Naive B cell (primary cell): ENCODE results near the gene RAD51B. TPM values are rescaled to one million over a fixed set of nuclear protein-coding genes. Genes with fewer than 3 reads are reported as not detected.
"Not testable (repeated sequence)": the region's sequence is repeated elsewhere in the genome, so short reads cannot be mapped to it uniquely, and the experiment has no call there.

Experiments used
- ATAC-seq, 2 donors: fragments of 150-1000 bp; cut with Tn5 transposase; 2 replicates each; pipeline ENCODE4 v1.10.0; 2021; ENCODE audit warnings: low read depth in 2 of 2, mild to moderate bottlenecking in 2 of 2, moderate library complexity in 2 of 2
- DNase-seq: peaks from one replicate; pipeline ENCODE4 v3.0.0; 2022
- H3K27ac Mint-ChIP-seq, 6 donors: one replicate each; pipeline ENCODE4 v1.8.0; 2020 to 2022; ENCODE audit warnings: mild to moderate bottlenecking in 6 of 6, mixed read lengths in 6 of 6, moderate library complexity in 5 of 6, inconsistent platforms in 2 of 6
- H3K27me3 Mint-ChIP-seq, 3 donors: one replicate each; pipeline ENCODE4 v1.8.0; 2021 to 2022; ENCODE audit warnings: mixed read lengths in 3 of 3, mild to moderate bottlenecking in 1 of 3
- H3K36me3 Mint-ChIP-seq, 2 donors: one replicate each; pipeline ENCODE4 v1.8.0; 2020 to 2022; ENCODE audit warnings: mixed read lengths in 2 of 2, inconsistent platforms in 1 of 2, mild to moderate bottlenecking in 1 of 2
- H3K4me1 Mint-ChIP-seq, 3 donors: one replicate each; pipeline ENCODE4 v1.8.0; 2020 to 2022; ENCODE audit warnings: mixed read lengths in 3 of 3, inconsistent platforms in 1 of 3, mild to moderate bottlenecking in 1 of 3, moderate library complexity in 1 of 3
- H3K4me3 Mint-ChIP-seq, 8 donors: one replicate each; pipeline ENCODE4 v1.8.0; 2020 to 2022; ENCODE audit warnings: mild to moderate bottlenecking in 8 of 8, mixed read lengths in 8 of 8, moderate library complexity in 8 of 8, inconsistent platforms in 2 of 8
- H3K9me3 Mint-ChIP-seq, 7 donors: one replicate each; pipeline ENCODE4 v1.8.0; 2020 to 2022; ENCODE audit warnings: mixed read lengths in 7 of 7, mild to moderate bottlenecking in 5 of 7, inconsistent platforms in 2 of 7, moderate library complexity in 1 of 7
- polyA plus RNA-seq, 6 donors: library from polyadenylated mRNA; unstranded; fragments of 300-500 nt; fragmentation: Illumina TruSeq; gene quantifications; one replicate each; pipeline ENCODE4 v1.2.3, GENCODE V29; 2021; ENCODE audit warnings: low read depth in 6 of 6

Gene RAD51B
- polyA plus RNA-seq, 6 donors from 2014 or later, result 27.4 to 37.2 (median 31.8) TPM

DNA sequence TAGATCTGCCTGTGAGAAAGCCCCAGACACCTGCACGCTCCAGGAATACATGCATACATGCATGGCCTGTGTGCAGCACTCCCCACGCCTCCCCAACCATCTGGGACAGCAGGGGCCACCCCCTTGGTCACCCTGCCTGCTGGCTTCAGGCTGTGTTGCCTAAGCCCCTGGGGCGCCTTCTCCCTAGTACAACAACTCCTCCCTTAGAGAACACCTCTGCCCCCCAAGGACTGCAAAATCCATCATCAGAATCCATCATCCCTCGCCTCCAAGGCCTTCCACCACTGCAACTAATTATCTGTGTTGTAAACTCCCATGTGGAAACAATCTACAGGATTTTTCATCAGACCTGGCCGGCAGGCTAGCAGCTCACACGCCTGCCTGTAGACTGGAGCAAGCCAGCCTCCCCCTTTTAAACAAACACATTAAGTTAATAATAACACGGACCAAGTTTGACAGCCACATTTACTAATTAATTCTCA is 936.5 kb downstream of the RAD51B start:
- DNase-seq, result no peak
- peak overlapping the region in 1 of 6 donors; percentile 10 for H3K27ac Mint-ChIP-seq
- H3K9me3 Mint-ChIP-seq, result no peaks in the 10 kb centered on the region
- H3K27me3 Mint-ChIP-seq, result no peaks in the 10 kb centered on the region
- H3K4me1 Mint-ChIP-seq, result peaks cover 18 to 50% (median 47%) of the 10 kb centered on the region in 3 donors
- H3K4me3 Mint-ChIP-seq, result peak overlapping the region in 2 of 8 donors; percentile 42 to 74
- ATAC-seq, result no peak
- no peaks in the 10 kb centered on the region for H3K36me3 Mint-ChIP-seq

DNA sequence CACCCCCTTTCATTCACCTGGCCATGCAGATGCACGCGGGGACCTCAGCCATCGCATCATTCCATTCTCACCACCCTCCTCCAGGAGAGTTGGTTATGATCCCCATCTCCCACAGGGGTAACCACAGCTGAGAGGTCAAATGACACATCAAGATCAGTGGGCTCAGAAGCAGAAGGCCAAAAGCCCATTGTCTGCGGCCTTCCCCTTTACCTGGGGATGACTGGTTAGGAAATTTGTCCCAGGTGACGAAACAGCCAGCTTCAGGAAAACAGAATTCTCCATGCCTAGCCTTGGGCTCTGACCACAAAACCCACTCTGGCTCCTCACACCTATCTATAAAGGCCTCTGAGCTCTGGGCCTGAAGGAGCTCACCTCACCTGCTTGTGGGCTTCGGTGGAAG is 937.2 kb downstream of the RAD51B start:
- Mint-ChIP-seq H3K27me3 (no peaks in the 10 kb centered on the region), H3K4me3 (peak overlapping the region in 1 of 8 donors; percentile 59), H3K27ac (no peak overlapping the region), H3K36me3 (no peaks in the 10 kb centered on the region), H3K9me3 (no peaks in the 10 kb centered on the region), H3K4me1 (peaks cover 20 to 53% (median 49%) of the 10 kb centered on the region in 3 donors)
- ATAC-seq (no peak), DNase-seq (no peak)

DNA sequence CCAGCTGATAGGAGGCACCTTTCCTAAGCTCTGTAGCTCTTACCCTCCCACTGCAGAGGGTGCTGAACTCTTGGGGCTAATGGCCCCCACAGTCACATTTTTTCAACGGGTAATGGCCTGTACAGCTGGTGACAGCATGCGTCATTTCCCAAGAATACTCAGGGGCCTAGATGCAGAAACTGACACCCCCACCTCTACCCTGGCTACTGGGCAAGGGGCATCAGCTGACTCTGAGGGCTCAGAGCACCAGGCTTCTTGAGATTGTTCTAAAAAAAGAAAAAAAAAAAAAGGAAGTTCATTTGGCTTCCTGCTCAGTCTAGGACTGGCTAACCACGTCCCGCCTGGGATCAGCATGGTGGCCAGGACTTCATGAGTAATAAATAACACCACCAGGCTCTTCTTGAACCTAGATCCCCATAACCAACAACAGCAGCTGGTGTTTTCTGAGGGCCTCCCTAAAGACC is 938.1 kb downstream of the RAD51B start:
- Mint-ChIP-seq H3K27ac (peak overlapping the region in 4 of 6 donors; percentile 34 to 84 (median 62)), H3K9me3 (no peaks in the 10 kb centered on the region), H3K4me1 (peaks cover 23 to 52% (median 49%) of the 10 kb centered on the region in 3 donors), H3K27me3 (no peaks in the 10 kb centered on the region), H3K36me3 (no peaks in the 10 kb centered on the region), H3K4me3 (peak overlapping the region in 4 of 8 donors; percentile 22 to 72 (median 48))
- peak; percentile 69 for DNase-seq
- peak; percentile 95 to 97 for ATAC-seq

DNA sequence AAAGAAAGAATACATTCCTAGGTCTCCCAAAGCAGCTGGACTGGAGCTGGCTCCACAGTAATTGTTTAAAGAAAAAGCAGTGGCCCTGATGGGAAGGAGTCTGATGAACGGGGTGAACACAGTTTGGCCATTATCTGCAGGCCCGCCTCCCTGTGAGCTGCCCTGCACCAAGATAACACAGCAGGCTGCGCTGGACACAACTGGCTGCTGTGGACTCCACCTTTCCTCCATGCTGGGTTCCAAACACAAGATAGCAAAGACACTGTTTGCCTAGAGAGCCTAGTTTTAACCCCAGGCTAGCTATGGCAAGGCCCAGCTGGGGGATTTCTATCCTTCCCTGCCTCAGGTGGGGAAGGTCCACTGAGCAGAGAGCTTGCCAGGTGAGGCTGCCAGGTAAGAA is 938.7 kb downstream of the RAD51B start:
- Mint-ChIP-seq H3K27ac (peak overlapping the region in 3 of 6 donors; percentile 54 to 84 (median 57)), H3K4me3 (peak overlapping the region in 2 of 8 donors; percentile 16 to 25), H3K4me1 (peaks cover 23 to 52% (median 49%) of the 10 kb centered on the region in 3 donors), H3K9me3 (no peaks in the 10 kb centered on the region), H3K36me3 (no peaks in the 10 kb centered on the region), H3K27me3 (no peaks in the 10 kb centered on the region)
- DNase-seq, result no peak
- ATAC-seq, result no peak

DNA sequence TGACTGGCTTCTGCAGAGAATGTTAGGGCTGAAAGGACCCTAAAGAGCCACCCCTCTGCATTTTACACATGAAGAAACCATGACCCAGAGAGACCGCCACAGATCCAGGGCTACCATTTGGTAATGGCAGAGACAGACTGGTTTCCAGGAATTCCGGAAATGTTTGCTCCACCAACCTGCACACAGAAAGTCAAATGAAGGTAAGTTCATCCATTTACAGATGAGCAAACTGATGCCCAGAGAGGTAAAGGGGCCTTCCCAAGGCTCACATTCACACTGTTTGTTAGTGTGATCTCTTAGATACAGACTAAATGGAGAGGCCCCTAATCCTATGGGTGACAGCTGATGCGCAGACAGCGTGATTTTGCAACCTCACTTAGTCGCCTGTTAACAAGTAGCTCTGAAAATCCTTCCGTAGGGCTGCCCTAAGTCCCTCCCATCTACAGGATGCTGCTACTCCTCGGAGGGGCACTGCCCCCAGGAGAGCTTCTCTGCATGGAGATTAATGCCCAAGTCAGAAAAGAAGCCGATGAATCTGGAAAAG is 939.5 kb downstream of the RAD51B start:
- Mint-ChIP-seq H3K4me3 (peak overlapping the region in 1 of 8 donors; percentile 70), H3K36me3 (no peaks in the 10 kb centered on the region), H3K9me3 (no peaks in the 10 kb centered on the region), H3K27me3 (no peaks in the 10 kb centered on the region), H3K27ac (peak overlapping the region in 4 of 6 donors; percentile 20 to 79 (median 50)), H3K4me1 (peaks cover 23 to 52% (median 49%) of the 10 kb centered on the region in 3 donors)
- DNase-seq (no peak), ATAC-seq (no peak)

DNA sequence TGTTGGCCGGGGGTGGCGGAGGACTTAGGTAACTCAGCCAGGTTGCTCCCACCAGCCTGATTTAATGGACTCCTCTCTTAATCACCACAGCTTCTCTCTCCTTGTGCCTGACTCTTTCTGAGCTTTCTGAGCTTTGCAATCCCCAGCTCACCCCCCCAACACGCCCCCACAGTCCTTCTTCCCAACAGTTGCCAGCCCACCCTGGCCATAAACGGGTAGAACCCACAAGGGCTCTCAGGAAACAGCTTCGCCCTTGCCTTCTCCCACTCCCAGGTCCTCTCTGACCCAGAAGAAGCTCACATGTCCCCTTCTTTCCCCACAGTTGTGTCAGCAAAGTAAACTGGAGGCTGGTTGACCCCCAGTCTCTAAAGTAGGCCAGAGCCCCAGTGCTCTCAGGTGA is 940.4 kb downstream of the RAD51B start:
- peak overlapping the region; percentile 3 to 63 (median 50) for H3K27ac Mint-ChIP-seq
- no peak overlapping the region for H3K4me3 Mint-ChIP-seq
- H3K9me3 Mint-ChIP-seq, result no peaks in the 10 kb centered on the region
- H3K4me1 Mint-ChIP-seq, result peaks cover 23 to 49% (median 48%) of the 10 kb centered on the region in 3 donors
- no peaks in the 10 kb centered on the region for H3K27me3 Mint-ChIP-seq
- DNase-seq, result no peak
- no peaks in the 10 kb centered on the region for H3K36me3 Mint-ChIP-seq
- ATAC-seq, result no peak

DNA sequence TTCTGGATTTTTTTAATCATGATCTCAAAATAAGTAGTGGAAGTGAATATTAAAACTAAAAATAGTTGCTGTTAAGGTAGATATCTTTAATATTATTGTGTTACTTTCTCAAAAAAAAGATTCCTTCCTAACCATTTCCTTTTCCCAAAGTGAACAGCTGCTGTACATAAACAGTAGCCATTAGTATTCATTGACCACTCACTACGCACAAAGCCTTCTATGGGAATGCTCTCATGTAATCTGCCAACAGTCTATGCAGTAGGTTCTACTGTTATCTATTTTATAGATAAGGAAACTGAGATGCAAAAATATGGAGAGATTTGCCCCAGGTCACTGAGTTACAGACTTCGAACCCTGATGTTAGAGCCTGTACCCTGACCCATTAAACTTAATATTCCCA is 941.2 kb downstream of the RAD51B start:
- peak overlapping the region in 1 of 6 donors; percentile 5 for H3K27ac Mint-ChIP-seq
- H3K4me1 Mint-ChIP-seq, result peaks cover 20 to 43% (median 41%) of the 10 kb centered on the region in 3 donors
- no peaks in the 10 kb centered on the region for H3K27me3 Mint-ChIP-seq
- H3K9me3 Mint-ChIP-seq, result no peaks in the 10 kb centered on the region
- no peak for ATAC-seq
- H3K36me3 Mint-ChIP-seq, result no peaks in the 10 kb centered on the region
- no peak for DNase-seq
- H3K4me3 Mint-ChIP-seq, result peak overlapping the region in 1 of 8 donors; percentile 16

DNA sequence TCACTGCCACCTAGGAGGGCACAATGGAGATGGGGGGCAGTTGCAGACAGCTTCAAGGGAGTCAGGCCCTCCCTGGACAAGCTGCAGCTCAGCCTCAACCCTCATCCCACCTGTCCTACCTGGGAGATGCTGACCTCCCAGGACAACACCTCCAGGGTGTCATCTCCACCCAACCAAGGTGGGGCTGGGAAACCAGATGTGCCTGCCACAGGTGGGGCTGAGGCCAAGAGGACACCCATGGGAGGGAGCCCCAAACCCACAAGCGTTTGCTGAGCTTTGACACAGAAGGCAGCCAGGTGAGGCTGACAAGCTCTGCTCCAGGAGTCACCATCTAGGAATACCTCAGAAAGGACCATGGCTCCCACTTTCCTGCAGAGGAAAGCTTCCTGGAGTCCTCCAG is 941.8 kb downstream of the RAD51B start:
- no peaks in the 10 kb centered on the region for H3K36me3 Mint-ChIP-seq
- no peaks in the 10 kb centered on the region for H3K27me3 Mint-ChIP-seq
- H3K4me1 Mint-ChIP-seq, result peaks cover 15 to 36% (median 35%) of the 10 kb centered on the region in 3 donors
- ATAC-seq (no peak), DNase-seq (no peak)
- H3K27ac Mint-ChIP-seq, result peak overlapping the region in 1 of 6 donors; percentile 15
- H3K9me3 Mint-ChIP-seq, result no peaks in the 10 kb centered on the region
- H3K4me3 Mint-ChIP-seq, result no peak overlapping the region

DNA sequence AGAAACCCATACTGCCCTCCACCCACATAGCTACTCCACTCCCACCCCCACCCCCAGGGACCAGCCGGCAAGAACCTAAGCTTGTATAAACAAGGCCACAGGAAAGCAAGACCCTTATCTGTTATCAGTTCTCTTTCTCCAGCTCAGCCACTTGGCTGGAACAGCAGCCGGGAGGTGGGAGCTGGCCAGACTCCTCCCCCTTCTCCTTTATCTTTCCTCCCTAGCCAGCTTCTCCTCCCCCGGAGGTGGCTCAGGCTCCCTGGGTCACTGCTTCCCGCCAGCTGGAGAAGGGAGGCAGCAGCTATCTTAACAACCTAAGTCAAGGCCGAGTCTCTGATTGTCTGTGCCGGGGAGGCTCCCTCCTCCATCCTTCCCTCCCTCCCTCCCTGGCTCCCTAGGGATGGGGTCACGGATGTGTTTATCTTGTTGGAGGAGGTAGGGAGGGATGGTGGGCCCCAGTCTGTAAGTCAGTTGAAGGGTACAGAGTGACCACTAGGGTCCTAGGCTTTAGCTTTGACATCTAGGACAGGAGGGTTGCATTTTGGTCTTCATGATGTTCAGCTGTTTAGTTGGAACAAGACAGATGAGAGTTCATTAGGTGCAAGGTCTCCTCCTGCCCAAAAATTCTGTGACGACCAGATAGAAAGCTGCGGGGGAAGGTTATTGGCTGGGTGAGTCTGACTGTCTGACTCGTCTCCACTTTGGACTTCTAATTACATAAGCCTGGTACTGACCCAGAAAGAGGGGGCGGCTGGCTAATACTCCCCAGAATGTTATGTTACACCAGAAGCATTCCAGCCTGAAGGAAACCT is 943.6 kb downstream of the RAD51B start:
- no peak for ATAC-seq

DNA sequence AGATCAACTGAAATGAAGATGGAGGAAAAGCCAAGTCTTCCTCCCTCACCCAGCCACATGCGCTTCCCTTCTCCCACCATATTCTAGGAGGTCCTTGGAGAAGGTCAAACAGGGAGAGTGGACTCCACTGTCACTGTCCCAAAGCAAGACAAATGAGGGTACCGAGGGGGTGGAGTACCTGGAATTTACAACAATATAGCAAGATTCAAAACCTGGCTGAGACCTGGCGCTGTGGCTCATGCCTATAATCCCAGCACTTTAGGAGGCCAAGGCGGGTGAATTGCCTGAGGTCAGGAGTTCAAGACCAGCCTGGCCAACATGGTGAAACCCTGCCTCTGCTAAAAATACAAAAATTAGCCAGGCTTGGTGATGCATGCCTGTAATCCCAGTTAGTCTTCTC is 944.3 kb downstream of the RAD51B start:
- ATAC-seq, H3K4me3 Mint-ChIP-seq, H3K27me3 Mint-ChIP-seq, H3K36me3 Mint-ChIP-seq, H3K9me3 Mint-ChIP-seq, DNase-seq, H3K27ac Mint-ChIP-seq: not testable (repeated sequence)
- peaks cover 5 to 30% (median 18%) of the 10 kb centered on the region in 3 donors for H3K4me1 Mint-ChIP-seq

More for the DNA sequence above, 943.6 kb downstream of the RAD51B start:
- Mint-ChIP-seq H3K4me3 (no peak overlapping the region), H3K27ac (peak overlapping the region in 1 of 6 donors; percentile 9), H3K27me3 (no peaks in the 10 kb centered on the region), H3K9me3 (no peaks in the 10 kb centered on the region), H3K36me3 (no peaks in the 10 kb centered on the region), H3K4me1 (peaks cover 5 to 30% (median 22%) of the 10 kb centered on the region in 3 donors)
- no peak for DNase-seq

DNA sequence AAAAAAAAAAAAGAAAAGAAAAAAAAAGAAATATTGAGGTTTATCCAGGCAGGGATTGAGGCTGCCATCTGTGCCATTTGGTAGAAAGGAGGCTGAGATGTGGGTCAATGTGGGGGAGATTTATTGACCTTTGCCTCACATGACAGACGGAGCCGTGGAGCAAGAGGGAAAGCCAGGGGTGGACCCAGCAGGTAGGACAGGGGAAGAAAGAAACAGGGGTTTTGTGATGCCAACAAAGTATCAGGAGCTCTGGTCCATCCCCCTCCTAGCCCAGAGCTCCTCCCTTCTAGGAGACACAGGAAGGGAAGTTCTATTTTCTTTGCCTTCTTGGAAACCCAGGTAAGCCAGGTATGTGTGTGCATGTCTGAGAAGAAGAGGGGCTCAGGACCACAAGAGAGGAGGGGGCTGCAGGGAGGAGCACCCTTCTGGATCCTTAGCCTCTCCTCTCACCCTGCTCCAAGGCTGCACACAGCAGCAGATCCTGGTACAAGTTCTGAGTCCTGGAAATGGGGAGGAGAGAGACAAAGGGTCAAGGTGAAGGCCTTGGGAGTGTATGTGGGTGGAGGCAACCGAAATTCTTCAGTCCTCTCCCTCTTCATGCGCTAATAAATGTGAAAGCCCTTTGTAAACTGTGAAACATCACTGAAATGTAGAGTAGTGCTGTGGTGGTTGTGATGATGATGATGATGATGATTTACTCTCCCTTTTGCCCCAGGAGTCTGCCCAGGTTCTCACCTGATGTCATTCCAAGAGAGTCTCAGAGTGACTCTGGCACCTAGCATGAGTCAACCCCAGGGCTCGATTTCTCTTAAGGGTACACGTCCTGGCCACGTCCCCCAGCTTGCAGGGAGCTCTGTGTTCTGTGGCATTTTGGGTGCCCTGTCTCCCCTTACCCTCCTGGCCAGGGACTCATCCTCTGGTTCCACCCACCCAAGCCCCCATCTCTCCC is 947.0 kb downstream of the RAD51B start:
- no peaks in the 10 kb centered on the region for H3K27me3 Mint-ChIP-seq
- peak overlapping the region in 3 of 6 donors; percentile 15 to 48 (median 39) for H3K27ac Mint-ChIP-seq
- ATAC-seq (no peak), DNase-seq (no peak)
- no peaks in the 10 kb centered on the region for H3K36me3 Mint-ChIP-seq
- no peaks in the 10 kb centered on the region for H3K9me3 Mint-ChIP-seq
- peaks cover 15 to 30% (median 20%) of the 10 kb centered on the region in 3 donors for H3K4me1 Mint-ChIP-seq
- no peak overlapping the region for H3K4me3 Mint-ChIP-seq

DNA sequence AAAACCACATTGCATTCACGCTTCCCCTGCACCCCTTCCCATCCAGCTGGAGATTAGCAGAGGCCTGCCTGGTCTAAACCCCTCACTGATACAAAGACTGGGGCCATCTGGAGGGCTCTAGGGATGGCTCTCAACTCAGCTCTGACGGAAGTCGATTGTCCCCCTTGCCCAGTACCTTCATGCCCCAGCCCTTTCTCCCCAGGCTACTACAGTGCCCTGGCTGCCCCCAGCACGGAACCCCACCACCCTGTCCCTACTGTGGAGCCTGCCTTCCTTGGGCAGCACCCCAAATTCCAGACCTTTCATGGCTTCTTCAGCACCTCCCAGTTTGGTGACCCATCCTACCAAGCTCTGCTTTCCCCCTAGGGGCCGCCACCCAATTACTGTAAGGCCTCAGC is 947.7 kb downstream of the RAD51B start:
- Mint-ChIP-seq H3K4me3 (no peak overlapping the region), H3K36me3 (no peaks in the 10 kb centered on the region), H3K27ac (peak overlapping the region in 1 of 6 donors; percentile 12), H3K27me3 (no peaks in the 10 kb centered on the region), H3K4me1 (peaks cover 16 to 28% (median 23%) of the 10 kb centered on the region in 3 donors), H3K9me3 (no peaks in the 10 kb centered on the region)
- DNase-seq, result no peak
- no peak for ATAC-seq

DNA sequence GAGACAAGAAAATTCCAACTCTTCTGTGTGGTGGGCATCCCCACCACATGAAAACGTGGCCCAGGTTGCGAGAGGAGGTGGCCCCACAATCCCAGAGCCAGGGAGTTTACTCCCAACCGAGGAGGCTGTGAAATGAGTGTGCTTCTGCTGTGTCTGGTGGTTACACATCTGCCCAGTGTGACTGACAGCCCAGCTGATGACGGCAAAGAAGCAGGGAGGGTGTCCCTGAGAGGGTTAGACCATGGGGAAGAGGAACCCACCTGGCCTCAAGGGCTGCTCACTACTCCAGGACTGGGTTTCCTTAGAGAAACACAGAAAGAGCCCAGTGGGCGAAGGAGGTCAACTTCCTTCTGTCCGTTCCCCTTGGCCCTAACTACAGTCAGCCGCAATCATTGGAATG is 948.7 kb downstream of the RAD51B start:
- H3K27ac Mint-ChIP-seq, result peak overlapping the region in 2 of 6 donors; percentile 11 to 73
- no peaks in the 10 kb centered on the region for H3K27me3 Mint-ChIP-seq
- DNase-seq (no peak), ATAC-seq (no peak)
- H3K36me3 Mint-ChIP-seq, result no peaks in the 10 kb centered on the region
- H3K4me3 Mint-ChIP-seq, result no peak overlapping the region
- no peaks in the 10 kb centered on the region for H3K9me3 Mint-ChIP-seq
- peaks cover 21 to 34% (median 28%) of the 10 kb centered on the region in 3 donors for H3K4me1 Mint-ChIP-seq
